A673 (cell line): ENCODE results near the gene LEF1. TPM values are rescaled to one million over a fixed set of nuclear protein-coding genes. Genes with fewer than 3 reads are reported as not detected.

ENCODE experiments used
- BruUV-seq: library from RNA; stranded (reverse); fragments of 400-500 nt; replicated peaks from 2 replicates; lab custom pipeline; 2021; lab: Mats Ljungman, UMichigan
- CTCF ChIA-PET: fragments of 300-600 bp; sonication (Branson Sonifier 250); formaldehyde crosslinking; loops from one replicate; lab custom pipeline; 2022; ENCODE audit warnings: antibody characterized with exemption; lab: Charles Lee
- POLR2A ChIA-PET: fragments of 300-600 bp; sonication (Branson Sonifier 250); formaldehyde crosslinking; loops from one replicate; lab custom pipeline; 2022; ENCODE audit warnings: antibody characterized with exemption; ENCODE audit not compliant: low non-redundant PET; lab: Charles Lee
- DNase-seq: peaks from one replicate; pipeline ENCODE4 v3.0.0-alpha.2; 2015; ENCODE audit warnings: low spot score
- H3K27ac ChIP-seq: fragments of 200-600 bp; sonication (generic); 2 replicates; pipeline ENCODE4 v1.5.1; 2016; ENCODE audit warnings: mixed run types, low read depth, mild to moderate bottlenecking, mixed read lengths, antibody characterized with exemption, low read length; ENCODE audit not compliant: poor library complexity, severe bottlenecking
- H3K27me3 ChIP-seq: fragments of 200-600 bp; sonication (generic); replicated peaks from 2 replicates; pipeline ENCODE4 v1.6.1; 2017; ENCODE audit warnings: mixed run types, low read depth, mild to moderate bottlenecking, mixed read lengths, antibody characterized with exemption, low read length; ENCODE audit not compliant: insufficient read depth, poor library complexity
- H3K36me3 ChIP-seq: fragments of 200-600 bp; sonication (generic); 2 replicates; pipeline ENCODE4 v1.6.1; 2016; ENCODE audit warnings: mixed run types, mild to moderate bottlenecking, mixed read lengths, antibody characterized with exemption, low read length; ENCODE audit not compliant: insufficient read depth, poor library complexity, severe bottlenecking
- H3K4me1 ChIP-seq: fragments of 200-600 bp; sonication (generic); 2 replicates; pipeline ENCODE4 v1.6.1; 2017; ENCODE audit warnings: mixed run types, mild to moderate bottlenecking, mixed read lengths, antibody characterized with exemption, low read length; ENCODE audit not compliant: insufficient read depth, poor library complexity, severe bottlenecking
- H3K4me3 ChIP-seq: fragments of 200-600 bp; sonication (generic); 2 replicates; pipeline ENCODE4 v1.5.1; 2016; ENCODE audit warnings: low read depth, mixed run types, mild to moderate bottlenecking, mixed read lengths, low read length; ENCODE audit not compliant: poor library complexity, severe bottlenecking
- H3K9me3 ChIP-seq: fragments of 200-600 bp; sonication (generic); 2 replicates; pipeline ENCODE4 v1.6.1; 2016; ENCODE audit warnings: mixed run types, low read depth, mild to moderate bottlenecking, mixed read lengths, antibody characterized with exemption, low read length; ENCODE audit not compliant: poor library complexity, severe bottlenecking
- EZH2 ChIP-seq: fragments of 200-600 bp; sonication (generic); IDR thresholded peaks from 2 replicates; pipeline ENCODE4 v1.6.1; 2017; ENCODE audit warnings: borderline replicate concordance, low read depth, mild to moderate bottlenecking, mixed read lengths, antibody characterized with exemption, low read length; ENCODE audit not compliant: poor library complexity, severe bottlenecking
- intact Hi-C: fragments of 100-400 bp; cut with micrococcal nuclease; formaldehyde crosslinking; loops from one replicate; pipeline ENCODE4 v1.10.0; 2022; ENCODE audit not compliant: unreplicated experiment
- total RNA-seq: library from RNA; stranded (reverse); gene quantifications from 2 replicates; pipeline ENCODE4 v1.2.3, GENCODE V29; 2021
- TF ChIP-seq, protein P1 (sequence below): fragments of 300-800, 200-600 bp; sonication (generic); conservative IDR thresholded peaks from 2 replicates; pipeline ENCODE4 v1.5.1; 2017; ENCODE audit warnings: low read depth, mild to moderate bottlenecking, antibody characterized with exemption, low read length, moderate library complexity, mixed read lengths

LEF1 gene
- total RNA-seq, 1 experiment from 2014 or later, result 2.5 TPM

DNA sequence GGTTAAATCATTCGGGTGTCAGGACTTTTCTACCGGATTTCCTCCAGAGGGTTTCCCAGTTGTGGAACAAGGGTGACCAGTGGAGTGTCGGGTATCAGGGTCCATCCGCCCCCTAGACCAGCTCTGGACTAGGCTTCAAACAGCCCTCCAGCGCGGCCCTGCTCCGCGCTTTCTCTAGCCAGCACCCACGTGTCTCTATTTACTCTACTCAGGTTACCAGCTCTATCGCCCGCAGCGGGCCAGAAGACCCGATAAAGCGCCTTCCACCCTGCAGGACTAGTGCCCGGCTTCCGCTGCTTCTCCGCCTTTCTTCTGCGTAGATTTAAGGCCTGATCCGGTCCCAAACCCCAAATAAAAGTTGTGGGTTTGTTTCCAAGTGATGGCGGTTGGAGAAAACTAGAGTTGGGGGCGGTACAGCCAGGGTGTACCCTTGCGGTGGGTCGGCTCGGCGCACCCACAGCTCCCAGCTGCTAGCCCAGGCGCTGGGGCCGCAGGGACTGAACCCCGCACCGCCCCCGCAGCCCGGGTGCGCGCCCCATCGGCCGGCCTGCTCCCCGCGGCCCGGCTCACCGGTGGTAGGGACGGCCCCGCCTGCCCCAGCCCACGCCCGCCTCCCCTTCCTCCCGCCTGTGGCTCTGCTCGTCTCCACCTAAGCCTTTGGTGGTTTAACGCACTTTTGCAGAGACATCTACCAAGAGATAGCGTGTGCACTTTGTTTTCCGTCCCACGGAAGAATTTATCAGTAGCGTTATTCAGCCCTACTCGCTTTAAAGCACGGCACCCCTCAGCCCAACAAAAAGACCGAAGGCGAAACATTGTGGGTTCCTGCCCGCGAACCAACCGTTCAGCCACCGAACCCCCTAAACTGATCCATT, 2.1 kb downstream of the LEF1 start:
- Histone ChIP-seq H3K36me3 (no peaks in the 10 kb centered on the region), H3K9me3 (no peaks in the 10 kb centered on the region), H3K27ac (no peak overlapping the region), H3K27me3 (peaks cover 92% of the 10 kb centered on the region), H3K4me1 (peaks cover 2% of the 10 kb centered on the region), H3K4me3 (peak overlapping the region; percentile 52)
- CTCF ChIA-PET, result no interaction called here
- intact Hi-C loops, result no loop called here
- no TSS peak for BruUV-seq
- POLR2A ChIA-PET, result no interaction called here
- DNase-seq, result no peak
- TF ChIP-seq, protein P1, sequence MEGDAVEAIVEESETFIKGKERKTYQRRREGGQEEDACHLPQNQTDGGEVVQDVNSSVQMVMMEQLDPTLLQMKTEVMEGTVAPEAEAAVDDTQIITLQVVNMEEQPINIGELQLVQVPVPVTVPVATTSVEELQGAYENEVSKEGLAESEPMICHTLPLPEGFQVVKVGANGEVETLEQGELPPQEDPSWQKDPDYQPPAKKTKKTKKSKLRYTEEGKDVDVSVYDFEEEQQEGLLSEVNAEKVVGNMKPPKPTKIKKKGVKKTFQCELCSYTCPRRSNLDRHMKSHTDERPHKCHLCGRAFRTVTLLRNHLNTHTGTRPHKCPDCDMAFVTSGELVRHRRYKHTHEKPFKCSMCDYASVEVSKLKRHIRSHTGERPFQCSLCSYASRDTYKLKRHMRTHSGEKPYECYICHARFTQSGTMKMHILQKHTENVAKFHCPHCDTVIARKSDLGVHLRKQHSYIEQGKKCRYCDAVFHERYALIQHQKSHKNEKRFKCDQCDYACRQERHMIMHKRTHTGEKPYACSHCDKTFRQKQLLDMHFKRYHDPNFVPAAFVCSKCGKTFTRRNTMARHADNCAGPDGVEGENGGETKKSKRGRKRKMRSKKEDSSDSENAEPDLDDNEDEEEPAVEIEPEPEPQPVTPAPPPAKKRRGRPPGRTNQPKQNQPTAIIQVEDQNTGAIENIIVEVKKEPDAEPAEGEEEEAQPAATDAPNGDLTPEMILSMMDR, result no peak
- no peak for TF ChIP-seq EZH2

DNA sequence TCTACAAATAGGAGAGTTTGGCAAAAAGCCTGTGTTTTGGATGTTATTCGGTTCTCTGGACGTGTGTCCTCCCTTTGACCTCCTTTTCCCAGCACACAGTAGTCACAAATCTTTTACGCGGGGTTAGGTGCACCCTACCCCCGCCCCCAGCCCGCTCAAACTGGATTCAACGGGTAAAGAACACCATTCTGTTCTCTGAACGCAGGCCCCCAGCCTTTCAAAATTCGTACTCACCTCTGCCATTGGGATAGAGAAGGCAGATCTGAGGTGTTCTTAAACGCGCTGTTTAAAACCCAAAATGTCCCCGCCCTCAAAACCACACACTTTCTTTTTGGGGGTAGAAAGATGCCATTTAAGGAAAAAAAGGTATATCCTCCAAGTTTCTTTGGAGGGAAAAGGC, 2.7 kb downstream of the LEF1 start:
- Histone ChIP-seq H3K9me3 (no peaks in the 10 kb centered on the region), H3K27me3 (peaks cover 92% of the 10 kb centered on the region), H3K4me1 (no peaks in the 10 kb centered on the region), H3K36me3 (no peaks in the 10 kb centered on the region), H3K4me3 (no peak overlapping the region), H3K27ac (no peak overlapping the region)
- ChIA-PET CTCF (no interaction called here), POLR2A (no interaction called here)
- DNase-seq, result no peak
- intact Hi-C loops, result no loop called here
- no peak for TF ChIP-seq EZH2
- TF ChIP-seq, protein P1, result no peak
- BruUV-seq, result no TSS peak

DNA sequence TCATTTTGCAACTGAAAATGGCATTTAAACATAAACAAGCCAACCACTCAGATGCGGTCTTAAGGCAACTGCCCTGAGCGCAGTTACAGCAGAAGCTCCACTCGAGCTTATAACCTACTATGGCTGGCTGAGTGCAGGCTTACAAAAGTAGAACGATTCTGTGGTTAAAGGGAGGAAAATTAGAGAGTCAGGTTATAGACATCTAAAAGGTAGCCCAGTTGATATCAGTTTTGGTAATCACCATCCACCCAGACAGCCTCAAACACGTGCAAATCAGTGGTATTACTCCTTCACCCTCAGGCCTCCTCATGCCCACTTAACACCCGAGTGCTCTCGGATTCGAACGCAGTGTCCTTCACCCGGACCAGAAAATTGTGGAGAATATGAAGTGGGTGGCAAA, 3.1 kb downstream of the LEF1 start:
- DNase-seq, result no peak
- Histone ChIP-seq H3K36me3 (no peaks in the 10 kb centered on the region), H3K4me1 (no peaks in the 10 kb centered on the region), H3K9me3 (no peaks in the 10 kb centered on the region), H3K27ac (no peak overlapping the region), H3K4me3 (no peak overlapping the region), H3K27me3 (peaks cover 92% of the 10 kb centered on the region)
- ChIA-PET CTCF (no interaction called here), POLR2A (no interaction called here)
- TF ChIP-seq, protein P1, result no peak
- no peak for TF ChIP-seq EZH2
- no TSS peak for BruUV-seq
- intact Hi-C loops, result no loop called here
